B cell (primary cell): ENCODE data around the gene CDC42BPA. TPM values are rescaled to one million over a fixed set of nuclear protein-coding genes. Genes with fewer than 3 reads are reported as not detected.

Source experiments
- ATAC-seq: fragments of 200-7000 bp; cut with Tn5 transposase; one replicate; pipeline ENCODE4 v1.10.0; 2021; ENCODE audit warnings: low read depth, mild to moderate bottlenecking, moderate number of reproducible peaks, moderate library complexity
- CTCF ChIA-PET: fragments of 350-600 bp; sonication (Branson Sonifier 250); formaldehyde crosslinking; loops from one replicate; lab custom pipeline; 2021; ENCODE audit warnings: antibody characterized with exemption, inconsistent platforms; lab: Charles Lee
- POLR2A ChIA-PET: fragments of 350-600 bp; sonication (Branson Sonifier 250); formaldehyde crosslinking; loops from one replicate; lab custom pipeline; 2021; ENCODE audit warnings: antibody characterized with exemption; lab: Charles Lee
- DNase-seq: peaks from one replicate; pipeline ENCODE4 v3.0.0; 2013
- H2AFZ ChIP-seq: 2 replicates; pipeline ENCODE4 v1.6.1; 2012; ENCODE audit warnings: mild to moderate bottlenecking, low read depth, low read length; ENCODE audit not compliant: insufficient read depth, poor library complexity, severe bottlenecking
- H3K27ac ChIP-seq, 2 donors: 1 replicate in 1 of 2; 2 replicates in 1 of 2; pipeline ENCODE4 v1.5.1; 2012 to 2013; ENCODE audit warnings: low read length in 2 of 2, mild to moderate bottlenecking in 2 of 2, moderate library complexity in 1 of 2
- H3K27me3 ChIP-seq, 4 experiments: fragments of 200-600 bp in 1 of 4; sonication (generic) in 1 of 4; replicated peaks in 1 of 4; 1 replicate in 2 of 4; 2 replicates in 2 of 4; pipeline versions ENCODE4 v1.6.1 to v1.7.0; 2013 to 2016; ENCODE audit warnings: low read length in 3 of 4, mild to moderate bottlenecking in 2 of 4, mixed read lengths in 1 of 4, moderate library complexity in 1 of 4; ENCODE audit not compliant: insufficient read depth in 4 of 4, control insufficient read depth in 3 of 4; ENCODE audit errors: control extremely low read depth in 1 of 4
- H3K36me3 ChIP-seq, 2 experiments: replicated peaks in 1 of 2; 1 replicate in 1 of 2; 2 replicates in 1 of 2; pipeline versions ENCODE4 v1.6.1 to v1.7.1; 2013; ENCODE audit warnings: low read length in 1 of 2; ENCODE audit not compliant: insufficient read depth in 2 of 2, control insufficient read depth in 1 of 2; ENCODE audit errors: control extremely low read depth in 1 of 2, extremely low read depth in 1 of 2
- H3K4me1 ChIP-seq, 2 donors: fragments of 200-600 bp in 1 of 2; sonication (generic) in 1 of 2; 1 replicate in 1 of 2; 2 replicates in 1 of 2; pipeline versions ENCODE4 v1.5.1 to v1.6.1; 2013 to 2017; ENCODE audit warnings: low read length in 2 of 2; ENCODE audit not compliant: control insufficient read depth in 2 of 2, insufficient read depth in 2 of 2
- H3K4me2 ChIP-seq: replicated peaks from 2 replicates; pipeline ENCODE3; 2012; ENCODE audit warnings: mild to moderate bottlenecking, low read depth, low read length; ENCODE audit not compliant: poor library complexity, severe bottlenecking
- H3K4me3 ChIP-seq, 5 experiments: fragments of 200-600 bp in 1 of 5; sonication (generic) in 1 of 5; 1 replicate in 3 of 5; 2 replicates in 2 of 5; pipeline versions ENCODE4 v1.5.1 to v1.7.0; 2011 to 2016; ENCODE audit warnings: low read length in 4 of 5, mild to moderate bottlenecking in 4 of 5, low read depth in 2 of 5, control low read depth in 1 of 5, moderate library complexity in 1 of 5; ENCODE audit not compliant: insufficient read depth in 1 of 5; ENCODE audit errors: control extremely low read depth in 1 of 5, extremely low read depth in 1 of 5
- H3K79me2 ChIP-seq: fragments of 200-600 bp; sonication (generic); one replicate; pipeline ENCODE4 v1.6.0; 2016; ENCODE audit warnings: low read length; ENCODE audit not compliant: control insufficient read depth, insufficient read depth
- H3K9ac ChIP-seq: fragments of 200-600 bp; sonication (generic); 2 replicates; pipeline ENCODE4 v1.6.1; 2017; ENCODE audit warnings: mild to moderate bottlenecking, low read length, moderate library complexity
- H3K9me3 ChIP-seq, 3 donors: one replicate each; pipeline versions ENCODE4 v1.6.1 to v1.7.1; 2013; ENCODE audit warnings: low read length in 2 of 3; ENCODE audit not compliant: control insufficient read depth in 2 of 3, insufficient read depth in 1 of 3; ENCODE audit errors: control extremely low read depth in 1 of 3
- H4K20me1 ChIP-seq: 2 replicates; pipeline ENCODE4 v1.6.0; 2012; ENCODE audit warnings: mild to moderate bottlenecking, low read length; ENCODE audit not compliant: insufficient read depth, control insufficient read depth, poor library complexity, severe bottlenecking
- H3K27ac Mint-ChIP-seq: one replicate; pipeline ENCODE4 v1.8.0; 2021; ENCODE audit warnings: mixed read lengths
- H3K27me3 Mint-ChIP-seq: one replicate; pipeline ENCODE4 v1.8.0; 2021; ENCODE audit warnings: mixed read lengths
- H3K4me1 Mint-ChIP-seq: one replicate; pipeline ENCODE4 v1.8.0; 2021; ENCODE audit warnings: mixed read lengths
- H3K4me3 Mint-ChIP-seq: one replicate; pipeline ENCODE4 v1.8.0; 2021; ENCODE audit warnings: mixed read lengths
- H3K9me3 Mint-ChIP-seq: one replicate; pipeline ENCODE4 v1.8.0; 2022; ENCODE audit warnings: mixed read lengths; ENCODE audit not compliant: insufficient read depth
- CTCF ChIP-seq: fragments of 200-600 bp; IDR thresholded peaks from one replicate; pipeline ENCODE4 v1.8.0; 2022; ENCODE audit warnings: antibody characterized with exemption, mild to moderate bottlenecking
- EZH2 ChIP-seq: IDR thresholded peaks from 2 replicates; pipeline ENCODE4 v1.6.1; 2012; ENCODE audit warnings: borderline replicate concordance, low read depth, mild to moderate bottlenecking, moderate library complexity, low read length; ENCODE audit not compliant: insufficient read depth, poor library complexity, severe bottlenecking
- WGBS: methylation state at CpG from one replicate; pipeline ENCODE4 v1.1.5; 2013; ENCODE audit warnings: missing lambda C conversion rate; ENCODE audit not compliant: insufficient coverage; 5-methylcytosine and 5-hydroxymethylcytosine counted together
- intact Hi-C: fragments of 100-400 bp; cut with micrococcal nuclease; formaldehyde crosslinking; loops from one replicate; pipeline ENCODE4 v1.10.0; 2022
- polyA plus RNA-seq: library from polyadenylated mRNA; depleted of rRNA; stranded (reverse); fragments of >200 nt; gene quantifications from 2 replicates; pipeline ENCODE4 v1.2.3, GENCODE V29; 2012
- total RNA-seq, 2 donors: library from RNA; stranded (reverse); fragments of 120-200 nt in 1 of 2; gene quantifications; 1 replicate in 1 of 2; 2 replicates in 1 of 2; pipeline versions ENCODE4 v1.2.3 to v1.2.4, GENCODE V29; 2013 to 2022

CDC42BPA gene
- total and polyA plus RNA-seq, 2 donors (not counting 1 experiment from before 2014, with no cell fraction given), result 0.04 to 0.69 TPM

GRCh38 chr1:226940806-226941067, 377.6 kb downstream of the CDC42BPA start:
- 25% methylated on average over 2 of the region's 6 CpGs for WGBS

More at GRCh38 chr1:226940806-226941067, 377.6 kb downstream of the CDC42BPA start:
- Mint-ChIP-seq H3K4me1 (peaks cover 65% of the 10 kb centered on the region), H3K4me3 (peak overlapping the region; percentile 95), H3K9me3 (no peaks in the 10 kb centered on the region), H3K27me3 (no peaks in the 10 kb centered on the region), H3K27ac (peak overlapping the region; percentile 99)
- ATAC-seq, result no peak
- Histone ChIP-seq H2AFZ (peak overlapping the region; percentile 99), H3K9ac (peak overlapping the region; percentile 89), H3K4me2 (peak overlapping the region; percentile 80), H3K79me2 (peaks cover 56% of the 10 kb centered on the region), H3K4me1 (peaks cover 27 to 35% of the 10 kb centered on the region in 2 donors), H3K27me3 (no peaks in the 10 kb centered on the region), H4K20me1 (peaks cover 51% of the 10 kb centered on the region), H3K27ac (peak overlapping the region in 1 of 2 donors; percentile 77), H3K4me3 (peak overlapping the region; percentile 47 to 93 (median 90)), H3K36me3 (no peaks in the 10 kb centered on the region), H3K9me3 (peaks cover 0 to 2% (median 0%) of the 10 kb centered on the region in 3 donors)
- TF ChIP-seq EZH2 (no peak), CTCF (no peak)
- DNase-seq, result no peak
- ChIA-PET CTCF (interaction anchor here (0.9 to 1.6 kb wide), 4 partner anchors 11 to 70 kb away, joined by 3 to 5 read pairs (median 3); partner anchors contain the start of gene PSEN2), POLR2A (interaction anchor here (1.2 to 1.5 kb wide), 2 partner anchors 58 to 535 kb away, joined by 3 read pairs; no protein-coding TSS in a partner anchor)
- intact Hi-C loops, result loop anchor here (1.0 to 2.0 kb wide), 4 partner anchors 58 to 314 kb away; partner anchors contain the start of gene PSEN2
